Adipocyte (in vitro differentiated cells): ENCODE data around the gene TIMMDC1.

Source experiments
- DNase-seq: peaks from one replicate; pipeline ENCODE4 v3.0.0-alpha.2; 2015; ENCODE audit warnings: low read depth
- H3K27me3 ChIP-seq: replicated peaks from 2 replicates; pipeline ENCODE4 v1.7.0; 2013; ENCODE audit warnings: mild to moderate bottlenecking, low read length, moderate library complexity; ENCODE audit not compliant: control insufficient read depth, insufficient read depth
- H3K36me3 ChIP-seq: 2 replicates; pipeline ENCODE4 v1.7.0; 2013; ENCODE audit warnings: low read length, mild to moderate bottlenecking, moderate library complexity; ENCODE audit not compliant: control insufficient read depth, insufficient read depth, severe bottlenecking
- H3K4me1 ChIP-seq: 2 replicates; pipeline ENCODE4 v1.7.0; 2013; ENCODE audit warnings: mild to moderate bottlenecking, low read length, moderate library complexity; ENCODE audit not compliant: control insufficient read depth, insufficient read depth
- H3K4me3 ChIP-seq: 2 replicates; pipeline ENCODE4 v1.7.0; 2013; ENCODE audit warnings: mild to moderate bottlenecking, low read length, moderate library complexity
- H3K9ac ChIP-seq: 2 replicates; pipeline ENCODE4 v1.7.0; 2013; ENCODE audit warnings: mild to moderate bottlenecking, low read length, moderate library complexity
- H3K9me3 ChIP-seq: 2 replicates; pipeline ENCODE4 v1.7.0; 2013; ENCODE audit warnings: mild to moderate bottlenecking, low read length, moderate library complexity; ENCODE audit not compliant: control insufficient read depth

Gene TIMMDC1

GRCh38 chr3:119514637-119515036 lies 16.3 kb downstream of the TIMMDC1 start:
- Histone ChIP-seq H3K9ac (no peak overlapping the region), H3K36me3 (peaks cover 85% of the 10 kb centered on the region), H3K4me1 (no peaks in the 10 kb centered on the region), H3K9me3 (no peaks in the 10 kb centered on the region), H3K27me3 (no peaks in the 10 kb centered on the region), H3K4me3 (no peak overlapping the region)
- DNase-seq, result no peak

GRCh38 chr3:119517112-119517511 lies 18.8 kb downstream of the TIMMDC1 start:
- Histone ChIP-seq H3K4me1 (no peaks in the 10 kb centered on the region), H3K27me3 (no peaks in the 10 kb centered on the region), H3K36me3 (peaks cover 93% of the 10 kb centered on the region), H3K4me3 (no peak overlapping the region), H3K9me3 (no peaks in the 10 kb centered on the region), H3K9ac (no peak overlapping the region)
- DNase-seq, result no peak

DNA sequence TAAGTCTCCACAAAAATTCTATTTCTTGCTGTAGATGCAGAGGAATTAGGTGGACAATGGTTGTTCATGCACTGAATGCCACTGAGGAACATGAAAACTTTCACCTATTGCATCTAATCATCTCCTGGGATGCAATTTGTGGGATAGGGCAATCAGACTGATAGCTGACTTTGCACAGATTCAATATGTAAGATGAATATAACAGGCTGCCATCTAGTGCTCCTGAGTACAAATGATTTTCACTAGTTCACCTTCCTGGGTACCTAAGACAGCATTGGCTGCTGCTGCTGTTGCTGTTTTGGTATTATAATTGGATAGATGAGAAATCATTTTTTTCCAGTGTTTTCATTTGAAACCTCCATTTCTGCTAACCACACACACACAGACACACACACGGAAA lies 19.7 kb downstream of the TIMMDC1 start:
- Histone ChIP-seq H3K36me3 (peaks cover 97% of the 10 kb centered on the region), H3K9ac (no peak overlapping the region), H3K27me3 (no peaks in the 10 kb centered on the region), H3K9me3 (no peaks in the 10 kb centered on the region), H3K4me1 (no peaks in the 10 kb centered on the region), H3K4me3 (no peak overlapping the region)
- DNase-seq, result no peak

GRCh38 chr3:119524931-119525662 lies 26.8 kb downstream of the TIMMDC1 start:
- peaks cover 56% of the 10 kb centered on the region for H3K36me3 ChIP-seq
- H3K9ac ChIP-seq, result no peak overlapping the region
- peak; percentile 31 for DNase-seq
- no peak overlapping the region for H3K4me3 ChIP-seq
- no peaks in the 10 kb centered on the region for H3K9me3 ChIP-seq
- no peaks in the 10 kb centered on the region for H3K27me3 ChIP-seq
- H3K4me1 ChIP-seq, result peaks cover 8% of the 10 kb centered on the region

DNA sequence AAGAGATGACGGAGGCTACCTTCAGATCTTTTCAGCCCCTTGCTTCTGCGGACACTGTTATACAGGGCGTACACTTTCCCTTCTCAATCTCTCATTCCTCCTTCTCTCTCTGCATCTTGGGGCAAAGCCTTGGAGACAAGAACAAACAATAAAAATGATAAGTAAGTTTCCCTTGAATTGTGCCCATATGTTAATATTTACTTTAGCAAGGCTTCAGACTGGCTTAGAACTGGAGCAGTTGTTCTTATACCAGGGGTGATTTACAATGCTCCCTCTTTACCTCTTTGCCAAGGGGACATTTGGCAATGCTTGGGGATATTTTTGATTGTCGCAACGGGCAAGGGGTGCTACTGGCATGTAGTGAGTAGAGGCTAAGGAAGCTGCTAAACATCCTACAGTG lies 29.4 kb downstream of the TIMMDC1 start:
- H3K9me3 ChIP-seq, result no peaks in the 10 kb centered on the region
- DNase-seq, result no peak
- H3K36me3 ChIP-seq, result peaks cover 32% of the 10 kb centered on the region
- no peaks in the 10 kb centered on the region for H3K27me3 ChIP-seq
- H3K4me1 ChIP-seq, result peaks cover 12% of the 10 kb centered on the region
- H3K4me3 ChIP-seq, result no peak overlapping the region
- H3K9ac ChIP-seq, result no peak overlapping the region

DNA sequence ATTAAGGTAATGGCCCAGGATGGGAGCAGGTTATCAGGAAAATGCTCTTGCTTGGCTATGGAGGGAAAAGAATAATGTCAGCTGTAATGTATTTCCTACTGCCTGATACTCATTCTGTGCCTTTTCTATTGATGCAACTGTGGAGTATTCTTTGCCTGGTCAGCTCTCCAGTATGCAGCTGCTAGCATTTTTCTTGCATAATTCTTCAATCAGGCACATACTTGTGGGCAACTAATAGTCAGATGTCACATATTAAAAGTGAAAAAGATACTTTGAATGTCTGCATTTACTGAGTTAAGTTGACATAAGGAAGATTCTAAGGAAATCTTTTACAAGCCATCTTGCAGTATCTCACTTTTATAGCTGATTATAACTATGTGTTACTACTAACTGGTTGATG lies 31.5 kb downstream of the TIMMDC1 start:
- Histone ChIP-seq H3K9ac (no peak overlapping the region), H3K4me3 (no peak overlapping the region), H3K4me1 (peaks cover 12% of the 10 kb centered on the region), H3K36me3 (peaks cover 10% of the 10 kb centered on the region), H3K9me3 (no peaks in the 10 kb centered on the region), H3K27me3 (no peaks in the 10 kb centered on the region)
- DNase-seq, result peak; percentile 73

DNA sequence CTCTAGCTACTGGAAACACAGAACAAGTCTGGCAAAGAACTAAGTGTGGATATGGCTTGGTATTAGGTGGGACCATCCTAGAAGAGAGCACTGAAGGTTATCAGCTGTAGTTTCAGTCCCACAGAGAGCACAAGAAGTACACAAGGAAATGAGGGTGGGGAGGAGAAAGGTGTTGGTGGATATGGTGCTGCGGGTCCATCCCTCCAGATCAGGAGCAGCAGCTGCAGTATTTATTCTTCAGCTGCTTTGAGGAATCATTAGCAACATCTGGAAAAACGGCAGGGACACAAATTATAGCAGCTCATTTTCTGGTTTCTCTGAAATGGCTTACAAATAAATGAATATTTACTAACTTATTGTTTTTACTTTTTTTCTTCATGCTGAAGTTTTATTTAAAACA lies 32.1 kb downstream of the TIMMDC1 start:
- no peak for DNase-seq
- no peak overlapping the region for H3K9ac ChIP-seq
- H3K27me3 ChIP-seq, result no peaks in the 10 kb centered on the region
- H3K9me3 ChIP-seq, result no peaks in the 10 kb centered on the region
- no peak overlapping the region for H3K4me3 ChIP-seq
- H3K36me3 ChIP-seq, result peaks cover 5% of the 10 kb centered on the region
- H3K4me1 ChIP-seq, result peaks cover 12% of the 10 kb centered on the region

DNA sequence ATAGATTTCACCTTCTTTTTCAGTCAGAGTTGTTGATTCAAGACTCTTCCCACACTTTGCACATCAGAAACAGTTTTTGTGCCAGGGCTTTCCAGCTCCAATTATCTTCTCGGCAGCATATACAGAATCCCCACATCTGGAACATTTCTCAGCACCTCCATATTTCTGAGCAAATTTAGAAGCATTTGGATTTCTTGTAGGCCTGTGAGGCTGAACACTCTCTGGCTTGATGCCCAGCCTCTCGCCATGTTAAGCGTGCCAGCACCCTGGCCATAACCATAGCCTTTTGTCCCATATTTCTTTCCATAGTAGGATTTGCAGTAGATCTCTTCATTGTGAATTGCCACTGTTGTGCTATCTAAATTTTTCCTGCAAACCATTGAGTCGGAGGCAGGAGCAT lies 32.8 kb downstream of the TIMMDC1 start:
- Histone ChIP-seq H3K36me3 (peaks cover 2% of the 10 kb centered on the region), H3K4me1 (peaks cover 12% of the 10 kb centered on the region), H3K9me3 (no peaks in the 10 kb centered on the region), H3K9ac (no peak overlapping the region), H3K27me3 (no peaks in the 10 kb centered on the region), H3K4me3 (no peak overlapping the region)
- DNase-seq, result no peak

GRCh38 chr3:119534296-119534695 lies 35.9 kb downstream of the TIMMDC1 start:
- H3K27me3 ChIP-seq, result no peaks in the 10 kb centered on the region
- no peaks in the 10 kb centered on the region for H3K9me3 ChIP-seq
- no peak overlapping the region for H3K9ac ChIP-seq
- H3K36me3 ChIP-seq, result no peaks in the 10 kb centered on the region
- H3K4me1 ChIP-seq, result peaks cover 12% of the 10 kb centered on the region
- DNase-seq, result no peak
- H3K4me3 ChIP-seq, result no peak overlapping the region

GRCh38 chr3:119536757-119537156 lies 38.4 kb downstream of the TIMMDC1 start:
- Histone ChIP-seq H3K4me1 (no peaks in the 10 kb centered on the region), H3K4me3 (no peak overlapping the region), H3K9ac (no peak overlapping the region), H3K27me3 (no peaks in the 10 kb centered on the region), H3K36me3 (no peaks in the 10 kb centered on the region), H3K9me3 (no peaks in the 10 kb centered on the region)
- DNase-seq, result no peak

DNA sequence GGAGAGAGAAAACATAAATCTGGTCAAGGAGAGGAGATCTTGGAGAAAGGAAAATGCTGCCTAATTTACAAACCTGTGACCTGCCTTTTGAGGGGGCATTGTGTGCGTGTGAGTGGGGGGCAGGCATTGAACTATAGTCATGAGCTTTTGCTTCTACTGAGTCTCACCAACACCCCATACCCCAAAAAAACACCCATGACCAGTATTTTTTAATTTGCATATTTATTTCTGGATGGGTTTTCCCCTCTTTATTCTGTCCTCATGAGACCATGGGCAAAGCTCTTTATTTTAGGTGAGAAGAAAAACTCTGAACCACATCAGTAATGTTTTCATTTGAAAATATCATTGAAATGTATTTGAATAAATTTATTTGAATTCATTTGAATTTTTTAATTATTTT lies 40.4 kb downstream of the TIMMDC1 start:
- H3K27me3 ChIP-seq, result no peaks in the 10 kb centered on the region
- no peak for DNase-seq
- no peaks in the 10 kb centered on the region for H3K4me1 ChIP-seq
- H3K36me3 ChIP-seq, result no peaks in the 10 kb centered on the region
- no peak overlapping the region for H3K9ac ChIP-seq
- H3K4me3 ChIP-seq, result no peak overlapping the region
- peaks cover 7% of the 10 kb centered on the region for H3K9me3 ChIP-seq

GRCh38 chr3:119541547-119541946 lies 43.2 kb downstream of the TIMMDC1 start:
- peaks cover 7% of the 10 kb centered on the region for H3K9me3 ChIP-seq
- no peak for DNase-seq

More at GRCh38 chr3:119541547-119541946, 43.2 kb downstream of the TIMMDC1 start:
- H3K4me3 ChIP-seq, result no peak overlapping the region
- H3K27me3 ChIP-seq, result no peaks in the 10 kb centered on the region
- H3K9ac ChIP-seq, result no peak overlapping the region
- H3K36me3 ChIP-seq, result no peaks in the 10 kb centered on the region
- no peaks in the 10 kb centered on the region for H3K4me1 ChIP-seq
